ENCODE results near the gene CAMTA1.

GRCh38 chr1:7555391-7556185 lies 770.3 kb downstream of the CAMTA1 start:
- TF ChIP-seq ZNF335 (tag by site-specific recombination; conservative IDR thresholded peaks at IDR 0.05) (no peak), ZNF433 (tag by site-specific recombination; IDR thresholded peaks at IDR 0.05; ENCODE audit: low read depth) (no peak), PRDM1 (tag by site-specific recombination; IDR thresholded peaks at IDR 0.05) (no peak), CTCF (tag by site-specific recombination; IDR thresholded peaks at IDR 0.05) (no peak), ZNF10 (tag by site-specific recombination; IDR thresholded peaks at IDR 0.05) (no peak), PBX3 (CRISPR knock-in tag; IDR thresholded peaks at IDR 0.05) (no peak), ZFHX2 (tag by site-specific recombination; conservative IDR thresholded peaks at IDR 0.05) (no peak), ZNF776 (tag by site-specific recombination; IDR thresholded peaks at IDR 0.05; ENCODE audit: borderline replicate concordance) (no peak), ZNF132 (tag by site-specific recombination; IDR thresholded peaks at IDR 0.05; ENCODE audit: borderline replicate concordance) (no peak), ZNF629 (tag by site-specific recombination; IDR thresholded peaks at IDR 0.05) (no peak)
- TF ChIP-seq, protein P1, sequence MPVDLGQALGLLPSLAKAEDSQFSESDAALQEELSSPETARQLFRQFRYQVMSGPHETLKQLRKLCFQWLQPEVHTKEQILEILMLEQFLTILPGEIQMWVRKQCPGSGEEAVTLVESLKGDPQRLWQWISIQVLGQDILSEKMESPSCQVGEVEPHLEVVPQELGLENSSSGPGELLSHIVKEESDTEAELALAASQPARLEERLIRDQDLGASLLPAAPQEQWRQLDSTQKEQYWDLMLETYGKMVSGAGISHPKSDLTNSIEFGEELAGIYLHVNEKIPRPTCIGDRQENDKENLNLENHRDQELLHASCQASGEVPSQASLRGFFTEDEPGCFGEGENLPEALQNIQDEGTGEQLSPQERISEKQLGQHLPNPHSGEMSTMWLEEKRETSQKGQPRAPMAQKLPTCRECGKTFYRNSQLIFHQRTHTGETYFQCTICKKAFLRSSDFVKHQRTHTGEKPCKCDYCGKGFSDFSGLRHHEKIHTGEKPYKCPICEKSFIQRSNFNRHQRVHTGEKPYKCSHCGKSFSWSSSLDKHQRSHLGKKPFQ (tag by site-specific recombination; IDR thresholded peaks at IDR 0.05), result no peak
- TF ChIP-seq, protein P2, sequence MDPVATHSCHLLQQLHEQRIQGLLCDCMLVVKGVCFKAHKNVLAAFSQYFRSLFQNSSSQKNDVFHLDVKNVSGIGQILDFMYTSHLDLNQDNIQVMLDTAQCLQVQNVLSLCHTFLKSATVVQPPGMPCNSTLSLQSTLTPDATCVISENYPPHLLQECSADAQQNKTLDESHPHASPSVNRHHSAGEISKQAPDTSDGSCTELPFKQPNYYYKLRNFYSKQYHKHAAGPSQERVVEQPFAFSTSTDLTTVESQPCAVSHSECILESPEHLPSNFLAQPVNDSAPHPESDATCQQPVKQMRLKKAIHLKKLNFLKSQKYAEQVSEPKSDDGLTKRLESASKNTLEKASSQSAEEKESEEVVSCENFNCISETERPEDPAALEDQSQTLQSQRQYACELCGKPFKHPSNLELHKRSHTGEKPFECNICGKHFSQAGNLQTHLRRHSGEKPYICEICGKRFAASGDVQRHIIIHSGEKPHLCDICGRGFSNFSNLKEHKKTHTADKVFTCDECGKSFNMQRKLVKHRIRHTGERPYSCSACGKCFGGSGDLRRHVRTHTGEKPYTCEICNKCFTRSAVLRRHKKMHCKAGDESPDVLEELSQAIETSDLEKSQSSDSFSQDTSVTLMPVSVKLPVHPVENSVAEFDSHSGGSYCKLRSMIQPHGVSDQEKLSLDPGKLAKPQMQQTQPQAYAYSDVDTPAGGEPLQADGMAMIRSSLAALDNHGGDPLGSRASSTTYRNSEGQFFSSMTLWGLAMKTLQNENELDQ (tag by site-specific recombination; IDR thresholded peaks at IDR 0.05; ENCODE audit: low read depth), result no peak
- TF ChIP-seq, protein P3, sequence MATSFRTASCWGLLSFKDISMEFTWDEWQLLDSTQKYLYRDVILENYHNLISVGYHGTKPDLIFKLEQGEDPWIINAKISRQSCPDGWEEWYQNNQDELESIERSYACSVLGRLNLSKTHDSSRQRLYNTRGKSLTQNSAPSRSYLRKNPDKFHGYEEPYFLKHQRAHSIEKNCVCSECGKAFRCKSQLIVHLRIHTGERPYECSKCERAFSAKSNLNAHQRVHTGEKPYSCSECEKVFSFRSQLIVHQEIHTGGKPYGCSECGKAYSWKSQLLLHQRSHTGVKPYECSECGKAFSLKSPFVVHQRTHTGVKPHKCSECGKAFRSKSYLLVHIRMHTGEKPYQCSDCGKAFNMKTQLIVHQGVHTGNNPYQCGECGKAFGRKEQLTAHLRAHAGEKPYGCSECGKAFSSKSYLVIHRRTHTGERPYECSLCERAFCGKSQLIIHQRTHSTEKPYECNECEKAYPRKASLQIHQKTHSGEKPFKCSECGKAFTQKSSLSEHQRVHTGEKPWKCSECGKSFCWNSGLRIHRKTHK (tag by site-specific recombination; IDR thresholded peaks at IDR 0.05), result no peak

Data from HEK293 (cell line).